ENCODE data around the gene CCL23. TPM values are rescaled to one million over a fixed set of nuclear protein-coding genes. Genes with fewer than 3 reads are reported as not detected.
A peak's percentile ranks its signal among the peaks of the same experiment; 100 is the strongest.
"Not testable (repeated sequence)": the region's sequence is repeated elsewhere in the genome, so short reads cannot be mapped to it uniquely, and the experiment has no call there.

The CCL23 gene
- total RNA-seq, 4 donors from 2014 or later, result not detected

DNA sequence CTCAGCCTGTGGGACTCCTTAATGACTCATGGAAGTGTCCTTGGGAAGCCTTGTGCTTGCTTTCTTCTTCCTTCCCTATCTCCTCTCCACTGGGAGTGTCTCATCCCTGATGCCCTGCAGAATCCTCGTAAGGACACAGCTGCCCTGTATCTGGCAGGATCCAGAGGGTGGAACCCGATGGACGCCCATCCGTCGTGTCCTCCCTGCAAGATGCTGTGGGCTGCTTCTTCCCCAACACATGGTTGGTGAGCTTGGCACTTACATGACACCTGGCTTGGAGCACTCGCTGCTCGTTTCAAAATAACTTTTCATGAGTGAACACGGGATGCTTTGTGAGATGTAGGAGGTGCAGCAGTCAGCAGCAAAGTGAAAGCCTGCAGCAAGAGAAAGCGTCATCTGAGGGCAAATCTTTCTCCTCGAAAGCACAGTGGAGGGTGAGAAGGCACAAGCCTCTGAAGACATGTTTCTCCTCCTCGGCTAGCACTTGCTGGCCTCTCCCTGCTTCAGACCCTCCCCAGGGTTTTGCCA is 19.7 kb downstream of the CCL23 start:
- no peaks in the 10 kb centered on the region for H3K27me3 ChIP-seq
- intact Hi-C loops (cut with DNase I; ENCODE audit: low total_unique reads) (no loop called here), in situ Hi-C loops (cut with MboI; ENCODE audit: low sequenced_read_pairs in 4 of 4) (loop anchor here in 1 of 4 donors (25.0 kb wide), 1 partner anchor 139 kb away; no protein-coding TSS in a partner anchor)
- DNase-seq (no peak), ATAC-seq (no peak)
- no peak overlapping the region for H3K4me3 ChIP-seq
- no peaks in the 10 kb centered on the region for H3K4me1 ChIP-seq
- H3K9me3 ChIP-seq, result no peaks in the 10 kb centered on the region
- H3K36me3 ChIP-seq, result no peaks in the 10 kb centered on the region
- TF ChIP-seq POLR2A (IDR thresholded peaks at IDR 0.05), result no peak
- TF ChIP-seq, protein P1, sequence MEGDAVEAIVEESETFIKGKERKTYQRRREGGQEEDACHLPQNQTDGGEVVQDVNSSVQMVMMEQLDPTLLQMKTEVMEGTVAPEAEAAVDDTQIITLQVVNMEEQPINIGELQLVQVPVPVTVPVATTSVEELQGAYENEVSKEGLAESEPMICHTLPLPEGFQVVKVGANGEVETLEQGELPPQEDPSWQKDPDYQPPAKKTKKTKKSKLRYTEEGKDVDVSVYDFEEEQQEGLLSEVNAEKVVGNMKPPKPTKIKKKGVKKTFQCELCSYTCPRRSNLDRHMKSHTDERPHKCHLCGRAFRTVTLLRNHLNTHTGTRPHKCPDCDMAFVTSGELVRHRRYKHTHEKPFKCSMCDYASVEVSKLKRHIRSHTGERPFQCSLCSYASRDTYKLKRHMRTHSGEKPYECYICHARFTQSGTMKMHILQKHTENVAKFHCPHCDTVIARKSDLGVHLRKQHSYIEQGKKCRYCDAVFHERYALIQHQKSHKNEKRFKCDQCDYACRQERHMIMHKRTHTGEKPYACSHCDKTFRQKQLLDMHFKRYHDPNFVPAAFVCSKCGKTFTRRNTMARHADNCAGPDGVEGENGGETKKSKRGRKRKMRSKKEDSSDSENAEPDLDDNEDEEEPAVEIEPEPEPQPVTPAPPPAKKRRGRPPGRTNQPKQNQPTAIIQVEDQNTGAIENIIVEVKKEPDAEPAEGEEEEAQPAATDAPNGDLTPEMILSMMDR (IDR thresholded peaks at IDR 0.05 in 4 of 5, conservative IDR thresholded peaks at IDR 0.05 in 1 of 5), result no peak
- no peak overlapping the region for H3K27ac ChIP-seq

DNA sequence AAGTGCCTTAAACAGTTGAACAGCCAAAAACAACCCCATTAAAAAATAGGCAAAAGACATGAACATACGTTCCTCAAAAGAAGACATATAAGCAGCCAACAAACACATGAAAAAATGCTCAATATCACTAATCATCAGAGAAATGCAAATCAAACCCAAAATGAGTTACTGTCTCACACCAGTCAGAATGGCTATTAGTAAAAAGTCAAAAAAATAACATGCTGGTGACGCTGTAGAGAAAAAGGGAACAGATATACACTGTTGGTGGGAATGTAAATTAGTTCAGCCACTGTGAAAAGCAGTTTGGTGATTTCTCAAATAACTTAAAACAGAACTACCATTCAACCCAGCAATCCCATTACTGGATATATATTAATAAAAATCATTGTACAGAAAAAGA is 22.4 kb downstream of the CCL23 start:
- DNase-seq; H3K36me3 ChIP-seq; ATAC-seq; H3K4me1 ChIP-seq; H3K4me3 ChIP-seq; H3K9me3 ChIP-seq; H3K27me3 ChIP-seq; H3K27ac ChIP-seq; intact Hi-C loops (cut with DNase I; ENCODE audit: low total_unique reads): not testable (repeated sequence)
- in situ Hi-C loops (cut with MboI; ENCODE audit: low sequenced_read_pairs in 4 of 4), result loop anchor here in 1 of 4 donors (25.0 kb wide), 1 partner anchor 142 kb away; no protein-coding TSS in a partner anchor

DNA sequence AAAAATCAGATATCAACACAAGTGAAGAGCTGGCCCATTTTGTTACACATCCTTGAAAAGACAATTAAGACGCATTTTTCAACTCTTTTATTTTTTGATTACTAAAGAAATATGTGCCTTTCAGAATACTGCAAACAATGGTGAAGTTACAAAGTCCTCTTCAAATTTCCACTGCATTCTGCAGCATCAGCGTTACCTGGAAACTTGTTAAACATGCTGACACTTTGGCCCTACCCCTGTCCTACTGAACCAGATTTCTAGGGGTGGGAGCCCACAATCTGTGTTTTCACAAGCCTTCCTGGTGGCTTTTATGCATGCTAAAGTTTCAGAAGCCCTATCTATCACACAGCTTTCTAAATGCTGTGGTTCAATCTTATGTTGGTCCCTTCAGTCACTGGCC is 26.7 kb downstream of the CCL23 start:
- intact Hi-C loops (cut with DNase I; ENCODE audit: low total_unique reads), result no loop called here
- no peaks in the 10 kb centered on the region for H3K27me3 ChIP-seq
- TF ChIP-seq, protein P1 (IDR thresholded peaks at IDR 0.05 in 4 of 5, conservative IDR thresholded peaks at IDR 0.05 in 1 of 5), result no peak
- no peak for TF ChIP-seq POLR2A (IDR thresholded peaks at IDR 0.05)
- H3K27ac ChIP-seq, result no peak overlapping the region
- no peaks in the 10 kb centered on the region for H3K9me3 ChIP-seq
- no peaks in the 10 kb centered on the region for H3K36me3 ChIP-seq
- ATAC-seq (no peak), DNase-seq (no peak)
- no peak overlapping the region for H3K4me3 ChIP-seq
- in situ Hi-C loops (cut with MboI; ENCODE audit: low sequenced_read_pairs in 4 of 4), result loop anchor here in 1 of 4 donors (25.0 kb wide), 1 partner anchor 146 kb away; no protein-coding TSS in a partner anchor
- H3K4me1 ChIP-seq, result peaks cover 0 to 3% of the 10 kb centered on the region in 2 donors

DNA sequence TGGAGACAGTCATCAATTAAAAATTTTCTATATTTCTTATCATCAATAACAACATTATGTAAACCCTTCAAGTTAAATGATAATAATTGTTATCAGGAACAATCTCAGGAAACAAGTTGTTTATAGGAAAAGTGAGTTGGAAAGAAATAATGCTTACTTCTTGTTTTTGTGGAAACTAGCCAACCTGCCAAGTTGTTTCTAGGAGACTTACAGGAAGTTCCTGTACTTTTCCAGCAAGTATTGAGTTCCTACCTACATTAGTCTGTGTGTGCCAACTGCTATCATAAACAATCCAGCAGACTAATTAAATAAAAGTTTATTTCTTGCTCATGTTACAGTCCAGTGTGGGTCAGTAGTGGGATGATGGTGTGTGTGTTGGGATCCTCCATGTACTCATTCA is 29.6 kb downstream of the CCL23 start:
- H3K27ac ChIP-seq, result no peak overlapping the region
- TF ChIP-seq, protein P1 (IDR thresholded peaks at IDR 0.05 in 4 of 5, conservative IDR thresholded peaks at IDR 0.05 in 1 of 5), result no peak
- no peak for TF ChIP-seq POLR2A (IDR thresholded peaks at IDR 0.05)
- H3K36me3 ChIP-seq, result no peaks in the 10 kb centered on the region
- intact Hi-C loops (cut with DNase I; ENCODE audit: low total_unique reads), result no loop called here
- no peak overlapping the region for H3K4me3 ChIP-seq
- in situ Hi-C loops (cut with MboI; ENCODE audit: low sequenced_read_pairs in 4 of 4), result loop anchor here in 1 of 4 donors (25.0 kb wide), 1 partner anchor 149 kb away; no protein-coding TSS in a partner anchor
- no peaks in the 10 kb centered on the region for H3K27me3 ChIP-seq
- ATAC-seq (no peak), DNase-seq (no peak)
- H3K4me1 ChIP-seq, result peaks cover 0 to 3% of the 10 kb centered on the region in 2 donors
- H3K9me3 ChIP-seq, result no peaks in the 10 kb centered on the region

DNA sequence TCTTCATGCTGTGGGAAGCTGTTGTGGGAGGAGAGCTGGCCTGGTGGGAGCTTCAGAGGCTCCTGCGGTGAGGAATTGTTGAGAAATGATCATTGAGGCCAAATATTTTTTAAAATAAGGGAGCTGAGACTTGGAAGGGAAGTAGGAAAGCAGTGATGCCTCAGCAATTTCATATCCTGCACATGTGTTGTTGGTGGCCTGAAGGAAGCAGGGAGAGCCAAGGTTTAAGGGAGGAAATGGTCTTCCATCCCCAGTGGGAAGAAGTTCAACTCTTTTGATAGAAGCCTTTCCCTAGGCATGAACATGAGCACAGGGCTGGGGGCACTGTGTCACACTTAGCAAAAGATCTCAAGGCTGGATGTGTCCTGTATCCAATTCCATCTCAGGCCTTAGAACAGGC is 31.1 kb downstream of the CCL23 start, which contains the start of gene CCL14:
CCL14 (minus strand) TSS at position 87 of the 400 bp plus-strand sequence; CDS start at position 7, 80 bp downstream.
- Histone ChIP-seq H3K4me1 (peaks cover 0 to 3% of the 10 kb centered on the region in 2 donors), H3K9me3 (no peaks in the 10 kb centered on the region), H3K4me3 (peak within 1 kb of the TSS; percentile 10 to 37 (median 18)), H3K27me3 (no peaks in the 10 kb centered on the region), H3K27ac (peak within 1 kb of the TSS in 3 of 4 donors; percentile 14 to 42 (median 27)), H3K36me3 (no peaks in the 10 kb centered on the region)
- ATAC-seq, result no peak
- DNase-seq, result no peak
- in situ Hi-C loops (cut with MboI; ENCODE audit: low sequenced_read_pairs in 4 of 4) (loop anchor here in 1 of 4 donors (25.0 kb wide), 1 partner anchor 151 kb away; no protein-coding TSS in a partner anchor), intact Hi-C loops (cut with DNase I; ENCODE audit: low total_unique reads) (no loop called here)
- TF ChIP-seq, protein P1 (IDR thresholded peaks at IDR 0.05 in 4 of 5, conservative IDR thresholded peaks at IDR 0.05 in 1 of 5), result no peak
- no peak for TF ChIP-seq POLR2A (IDR thresholded peaks at IDR 0.05)
